NCI-H526 (cell line): ENCODE measurements around the gene ADAM12.
"Not testable (repeated sequence)": the region's sequence is repeated elsewhere in the genome, so short reads cannot be mapped to it uniquely, and the experiment has no call there.

Source experiments
- DNase-seq, 2 experiments: peaks; one replicate each; lab custom pipeline; 2025; lab: John Stamatoyannopoulos, UW

Gene ADAM12

GRCh38 chr10:126175641-126176262 is 212.5 kb downstream of the ADAM12 start:
- no peak for DNase-seq

GRCh38 chr10:126172755-126173154 is 215.5 kb downstream of the ADAM12 start:
- not testable (repeated sequence) for DNase-seq

GRCh38 chr10:126171555-126171954 is 216.7 kb downstream of the ADAM12 start:
- no peak for DNase-seq

GRCh38 chr10:126170776-126171175 is 217.5 kb downstream of the ADAM12 start:
- DNase-seq: no peak

- DNase-seq: no peak
These were observed 217.9 kb downstream of the ADAM12 start for GRCh38 chr10:126170371-126170770.

GRCh38 chr10:126169899-126170298 is 218.4 kb downstream of the ADAM12 start:
- DNase-seq: no peak

GRCh38 chr10:126166797-126167196 is 221.5 kb downstream of the ADAM12 start:
- DNase-seq: no peak

- DNase-seq: no peak
These were observed 222.4 kb downstream of the ADAM12 start for GRCh38 chr10:126165874-126166273.

GRCh38 chr10:126163506-126163905 is 224.8 kb downstream of the ADAM12 start:
- no peak for DNase-seq

GRCh38 chr10:126161691-126162090 is 226.6 kb downstream of the ADAM12 start:
- DNase-seq: no peak

- peak in 1 of 2 experiments; percentile 0 for DNase-seq
These were observed 227.2 kb downstream of the ADAM12 start for GRCh38 chr10:126160971-126161630.

- no peak for DNase-seq
These were observed 227.7 kb downstream of the ADAM12 start for GRCh38 chr10:126160571-126160970.

GRCh38 chr10:126158133-126158892 is 230.0 kb downstream of the ADAM12 start:
- no peak for DNase-seq

GRCh38 chr10:126157189-126157588 is 231.1 kb downstream of the ADAM12 start:
- no peak for DNase-seq

- no peak for DNase-seq
These were observed 231.8 kb downstream of the ADAM12 start for GRCh38 chr10:126156503-126156902.

GRCh38 chr10:126156012-126156411 is 232.3 kb downstream of the ADAM12 start:
- DNase-seq: no peak

- DNase-seq: no peak
These were observed 232.7 kb downstream of the ADAM12 start for GRCh38 chr10:126155528-126155927.

GRCh38 chr10:126153711-126154628 is 234.3 kb downstream of the ADAM12 start:
- no peak for DNase-seq

- no peak for DNase-seq
These were observed 240.2 kb downstream of the ADAM12 start for GRCh38 chr10:126147866-126148587.

GRCh38 chr10:126146771-126147170 is 241.5 kb downstream of the ADAM12 start:
- DNase-seq: no peak

- DNase-seq: no peak
These were observed 245.2 kb downstream of the ADAM12 start for GRCh38 chr10:126143117-126143516.
